ENCODE measurements around the gene FAN1.
A peak's percentile ranks its signal among the peaks of the same experiment; 100 is the strongest.

The FAN1 gene

DNA sequence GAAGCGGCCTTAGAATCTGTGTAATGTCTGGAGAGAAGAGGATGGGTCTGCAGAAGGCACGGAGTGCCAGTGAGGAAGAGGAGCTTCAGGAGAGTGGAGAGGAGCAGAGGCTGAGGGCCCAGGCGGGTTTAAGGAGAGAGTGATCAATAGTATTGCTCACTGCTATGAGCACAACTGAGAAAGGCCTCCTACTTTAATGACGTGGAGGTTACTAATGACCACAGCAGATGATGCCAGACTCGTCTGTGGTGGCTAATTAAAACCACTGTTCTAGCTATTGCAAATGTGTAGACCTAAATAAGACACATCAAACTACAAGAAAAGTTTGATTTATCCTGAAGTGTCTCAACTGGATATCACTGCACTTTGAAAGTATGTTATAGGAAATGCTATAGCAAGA, 54.5 kb downstream of the FAN1 start:
- Histone ChIP-seq H3K36me3 (ENCODE audit: control insufficient read depth, insufficient read depth, low read length) (peaks cover 68% of the 10 kb centered on the region), H3K27ac (ENCODE audit: low read depth, low read length) (no peak overlapping the region)

DNA sequence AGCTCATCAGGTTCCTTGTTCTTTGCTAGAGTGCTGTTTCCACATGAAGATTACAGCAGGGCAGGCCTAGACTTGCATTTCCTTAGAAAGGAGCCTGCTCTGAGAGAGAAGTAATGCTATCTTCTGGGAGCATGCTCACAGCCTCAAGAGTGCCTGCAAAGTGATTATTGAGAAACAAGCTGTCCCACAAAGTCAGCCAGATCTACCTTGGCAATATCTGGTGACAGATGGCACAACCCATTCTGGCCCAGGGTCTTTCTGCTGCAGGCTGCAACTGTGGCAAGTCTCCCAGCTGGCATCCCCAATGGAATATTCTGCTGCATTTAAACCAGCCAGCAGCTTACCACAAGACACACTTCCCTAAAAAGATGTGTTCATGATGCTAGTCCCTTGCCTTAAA, 58.4 kb downstream of the FAN1 start:
- H3K36me3 ChIP-seq (ENCODE audit: control insufficient read depth, insufficient read depth, low read length) = peaks cover 63% of the 10 kb centered on the region
- H3K9me3 ChIP-seq (ENCODE audit: control insufficient read depth, insufficient read depth, low read depth, low read length) = no peaks in the 10 kb centered on the region
- no peak overlapping the region for H3K4me3 ChIP-seq (ENCODE audit: low read depth, low read length)
- H3K4me1 ChIP-seq (ENCODE audit: control insufficient read depth, insufficient read depth, low read length) = no peaks in the 10 kb centered on the region
- H3K27me3 ChIP-seq (ENCODE audit: control insufficient read depth, insufficient read depth, low read length) = no peaks in the 10 kb centered on the region
- H3K27ac ChIP-seq (ENCODE audit: low read depth, low read length) = 0 out of 2 replicates have a peak overlapping the region, but pooled peaks have one; percentile 18
- no peak overlapping the region for H3K9ac ChIP-seq (ENCODE audit: low read length)

More for the DNA sequence above, 54.5 kb downstream of the FAN1 start:
- no peaks in the 10 kb centered on the region for H3K27me3 ChIP-seq (ENCODE audit: control insufficient read depth, insufficient read depth, low read length)
- no peak overlapping the region for H3K9ac ChIP-seq (ENCODE audit: low read length)
- no peaks in the 10 kb centered on the region for H3K4me1 ChIP-seq (ENCODE audit: control insufficient read depth, insufficient read depth, low read length)
- H3K4me3 ChIP-seq (ENCODE audit: low read depth, low read length) = no peak overlapping the region
- no peaks in the 10 kb centered on the region for H3K9me3 ChIP-seq (ENCODE audit: control insufficient read depth, insufficient read depth, low read depth, low read length)

- H3K4me3 ChIP-seq (ENCODE audit: low read depth, low read length) = no peak overlapping the region
- H3K27ac ChIP-seq (ENCODE audit: low read depth, low read length) = 0 out of 2 replicates have a peak overlapping the region, but pooled peaks have one; percentile 18
- H3K9me3 ChIP-seq (ENCODE audit: control insufficient read depth, insufficient read depth, low read depth, low read length) = no peaks in the 10 kb centered on the region
- no peaks in the 10 kb centered on the region for H3K4me1 ChIP-seq (ENCODE audit: control insufficient read depth, insufficient read depth, low read length)
- no peaks in the 10 kb centered on the region for H3K27me3 ChIP-seq (ENCODE audit: control insufficient read depth, insufficient read depth, low read length)
- no peak overlapping the region for H3K9ac ChIP-seq (ENCODE audit: low read length)
- peaks cover 58% of the 10 kb centered on the region for H3K36me3 ChIP-seq (ENCODE audit: control insufficient read depth, insufficient read depth, low read length)
These were observed 58.9 kb downstream of the FAN1 start for GRCh38 chr15:30962659-30963058.

DNA sequence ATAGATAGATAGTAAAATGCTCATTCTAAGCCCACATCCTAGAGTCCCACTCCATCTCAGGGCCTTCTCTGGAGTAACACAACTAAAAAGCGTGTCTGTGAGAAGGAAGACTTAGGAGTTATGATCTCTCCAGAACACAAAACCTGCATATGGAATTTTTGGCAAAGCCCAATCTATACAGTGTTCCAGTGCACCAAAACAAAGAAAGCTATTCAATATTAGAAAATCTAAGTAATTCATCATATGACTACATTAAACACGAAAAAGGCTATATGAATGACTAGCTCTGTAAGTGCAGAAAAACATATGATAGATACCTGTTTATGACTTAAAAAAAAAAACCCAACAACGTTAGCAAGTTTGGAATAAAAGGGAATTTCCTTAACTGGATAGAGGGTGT, 60.0 kb downstream of the FAN1 start:
- H3K36me3 ChIP-seq (ENCODE audit: control insufficient read depth, insufficient read depth, low read length) = peaks cover 52% of the 10 kb centered on the region
- no peaks in the 10 kb centered on the region for H3K27me3 ChIP-seq (ENCODE audit: control insufficient read depth, insufficient read depth, low read length)
- no peaks in the 10 kb centered on the region for H3K9me3 ChIP-seq (ENCODE audit: control insufficient read depth, insufficient read depth, low read depth, low read length)
- no peaks in the 10 kb centered on the region for H3K4me1 ChIP-seq (ENCODE audit: control insufficient read depth, insufficient read depth, low read length)
- no peak overlapping the region for H3K4me3 ChIP-seq (ENCODE audit: low read depth, low read length)
- no peak overlapping the region for H3K9ac ChIP-seq (ENCODE audit: low read length)
- no peak overlapping the region for H3K27ac ChIP-seq (ENCODE audit: low read depth, low read length)

- Histone ChIP-seq H3K4me1 (ENCODE audit: control insufficient read depth, insufficient read depth, low read length) (no peaks in the 10 kb centered on the region), H3K36me3 (ENCODE audit: control insufficient read depth, insufficient read depth, low read length) (peaks cover 33% of the 10 kb centered on the region), H3K4me3 (ENCODE audit: low read depth, low read length) (no peak overlapping the region), H3K27ac (ENCODE audit: low read depth, low read length) (no peak overlapping the region), H3K9ac (ENCODE audit: low read length) (no peak overlapping the region), H3K9me3 (ENCODE audit: control insufficient read depth, insufficient read depth, low read depth, low read length) (no peaks in the 10 kb centered on the region), H3K27me3 (ENCODE audit: control insufficient read depth, insufficient read depth, low read length) (no peaks in the 10 kb centered on the region)
These were observed 66.0 kb downstream of the FAN1 start for GRCh38 chr15:30969724-30970123.

DNA sequence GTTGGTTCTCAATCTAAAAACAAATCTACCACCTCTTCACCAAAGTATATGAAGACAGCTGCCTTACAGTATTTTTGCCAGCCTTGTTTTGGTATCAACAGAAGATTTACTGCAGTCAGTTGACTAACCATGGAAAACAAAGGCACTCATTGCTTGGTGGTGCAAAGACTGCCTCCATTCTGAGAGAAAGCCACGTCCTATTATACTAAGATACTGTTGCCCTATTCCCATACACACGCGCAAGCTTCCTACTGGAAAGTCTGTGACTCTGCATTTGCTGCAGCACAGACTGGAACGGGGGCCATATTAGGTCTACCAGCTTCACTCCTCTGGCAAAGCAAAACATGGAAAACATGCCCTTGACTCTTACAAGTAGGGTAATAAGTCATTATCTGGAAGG, 69.7 kb downstream of the FAN1 start:
- no peak overlapping the region for H3K27ac ChIP-seq (ENCODE audit: low read depth, low read length)
- H3K4me3 ChIP-seq (ENCODE audit: low read depth, low read length) = no peak overlapping the region
- H3K36me3 ChIP-seq (ENCODE audit: control insufficient read depth, insufficient read depth, low read length) = peaks cover 23% of the 10 kb centered on the region
- H3K9me3 ChIP-seq (ENCODE audit: control insufficient read depth, insufficient read depth, low read depth, low read length) = no peaks in the 10 kb centered on the region
- H3K4me1 ChIP-seq (ENCODE audit: control insufficient read depth, insufficient read depth, low read length) = no peaks in the 10 kb centered on the region
- H3K27me3 ChIP-seq (ENCODE audit: control insufficient read depth, insufficient read depth, low read length) = no peaks in the 10 kb centered on the region
- H3K9ac ChIP-seq (ENCODE audit: low read length) = no peak overlapping the region

- Histone ChIP-seq H3K27me3 (ENCODE audit: control insufficient read depth, insufficient read depth, low read length) (no peaks in the 10 kb centered on the region), H3K9me3 (ENCODE audit: control insufficient read depth, insufficient read depth, low read depth, low read length) (no peaks in the 10 kb centered on the region), H3K4me3 (ENCODE audit: low read depth, low read length) (no peak overlapping the region), H3K36me3 (ENCODE audit: control insufficient read depth, insufficient read depth, low read length) (peaks cover 23% of the 10 kb centered on the region), H3K9ac (ENCODE audit: low read length) (no peak overlapping the region), H3K4me1 (ENCODE audit: control insufficient read depth, insufficient read depth, low read length) (no peaks in the 10 kb centered on the region), H3K27ac (ENCODE audit: low read depth, low read length) (no peak overlapping the region)
These were observed 70.4 kb downstream of the FAN1 start for GRCh38 chr15:30974112-30974511.

GRCh38 chr15:30978328-30978727, 74.6 kb downstream of the FAN1 start:
- no peak overlapping the region for H3K9ac ChIP-seq (ENCODE audit: low read length)
- peaks cover 24% of the 10 kb centered on the region for H3K36me3 ChIP-seq (ENCODE audit: control insufficient read depth, insufficient read depth, low read length)
- H3K27me3 ChIP-seq (ENCODE audit: control insufficient read depth, insufficient read depth, low read length) = no peaks in the 10 kb centered on the region

GRCh38 chr15:30979457-30979856, 75.7 kb downstream of the FAN1 start:
- Histone ChIP-seq H3K36me3 (ENCODE audit: control insufficient read depth, insufficient read depth, low read length) (peaks cover 13% of the 10 kb centered on the region), H3K9me3 (ENCODE audit: control insufficient read depth, insufficient read depth, low read depth, low read length) (no peaks in the 10 kb centered on the region), H3K4me3 (ENCODE audit: low read depth, low read length) (no peak overlapping the region), H3K4me1 (ENCODE audit: control insufficient read depth, insufficient read depth, low read length) (no peaks in the 10 kb centered on the region), H3K27ac (ENCODE audit: low read depth, low read length) (no peak overlapping the region), H3K9ac (ENCODE audit: low read length) (no peak overlapping the region), H3K27me3 (ENCODE audit: control insufficient read depth, insufficient read depth, low read length) (no peaks in the 10 kb centered on the region)

More at GRCh38 chr15:30978328-30978727, 74.6 kb downstream of the FAN1 start:
- H3K27ac ChIP-seq (ENCODE audit: low read depth, low read length) = no peak overlapping the region
- H3K4me3 ChIP-seq (ENCODE audit: low read depth, low read length) = no peak overlapping the region
- no peaks in the 10 kb centered on the region for H3K9me3 ChIP-seq (ENCODE audit: control insufficient read depth, insufficient read depth, low read depth, low read length)
- H3K4me1 ChIP-seq (ENCODE audit: control insufficient read depth, insufficient read depth, low read length) = no peaks in the 10 kb centered on the region

GRCh38 chr15:30984118-30984517, 80.4 kb downstream of the FAN1 start:
- no peak overlapping the region for H3K9ac ChIP-seq (ENCODE audit: low read length)
- H3K27ac ChIP-seq (ENCODE audit: low read depth, low read length) = no peak overlapping the region
- H3K36me3 ChIP-seq (ENCODE audit: control insufficient read depth, insufficient read depth, low read length) = peaks cover 30% of the 10 kb centered on the region

DNA sequence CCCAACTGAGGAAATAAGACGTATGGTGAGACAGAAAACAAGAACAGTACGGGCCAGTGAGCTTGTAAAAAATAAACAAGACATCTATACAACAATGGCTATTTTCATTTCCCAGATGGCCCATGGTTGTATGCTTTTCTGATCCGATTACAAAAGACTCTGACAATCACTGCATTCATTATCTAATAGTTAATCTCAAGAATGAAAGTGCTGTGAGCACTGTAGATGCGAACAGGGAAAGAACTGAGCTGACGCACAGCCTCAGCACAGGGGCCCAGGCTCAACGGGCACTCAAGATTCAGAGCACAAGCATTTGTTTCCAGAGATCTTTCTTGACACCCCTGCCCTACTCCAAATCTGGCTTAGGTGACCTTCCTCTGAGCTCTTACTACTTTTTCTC, 80.8 kb downstream of the FAN1 start:
- no peak overlapping the region for H3K4me3 ChIP-seq (ENCODE audit: low read depth, low read length)
- no peak overlapping the region for H3K9ac ChIP-seq (ENCODE audit: low read length)
- no peaks in the 10 kb centered on the region for H3K4me1 ChIP-seq (ENCODE audit: control insufficient read depth, insufficient read depth, low read length)
- peaks cover 30% of the 10 kb centered on the region for H3K36me3 ChIP-seq (ENCODE audit: control insufficient read depth, insufficient read depth, low read length)
- no peaks in the 10 kb centered on the region for H3K9me3 ChIP-seq (ENCODE audit: control insufficient read depth, insufficient read depth, low read depth, low read length)
- H3K27me3 ChIP-seq (ENCODE audit: control insufficient read depth, insufficient read depth, low read length) = no peaks in the 10 kb centered on the region
- no peak overlapping the region for H3K27ac ChIP-seq (ENCODE audit: low read depth, low read length)

More at GRCh38 chr15:30984118-30984517, 80.4 kb downstream of the FAN1 start:
- H3K27me3 ChIP-seq (ENCODE audit: control insufficient read depth, insufficient read depth, low read length) = no peaks in the 10 kb centered on the region
- no peak overlapping the region for H3K4me3 ChIP-seq (ENCODE audit: low read depth, low read length)
- H3K9me3 ChIP-seq (ENCODE audit: control insufficient read depth, insufficient read depth, low read depth, low read length) = no peaks in the 10 kb centered on the region
- no peaks in the 10 kb centered on the region for H3K4me1 ChIP-seq (ENCODE audit: control insufficient read depth, insufficient read depth, low read length)

DNA sequence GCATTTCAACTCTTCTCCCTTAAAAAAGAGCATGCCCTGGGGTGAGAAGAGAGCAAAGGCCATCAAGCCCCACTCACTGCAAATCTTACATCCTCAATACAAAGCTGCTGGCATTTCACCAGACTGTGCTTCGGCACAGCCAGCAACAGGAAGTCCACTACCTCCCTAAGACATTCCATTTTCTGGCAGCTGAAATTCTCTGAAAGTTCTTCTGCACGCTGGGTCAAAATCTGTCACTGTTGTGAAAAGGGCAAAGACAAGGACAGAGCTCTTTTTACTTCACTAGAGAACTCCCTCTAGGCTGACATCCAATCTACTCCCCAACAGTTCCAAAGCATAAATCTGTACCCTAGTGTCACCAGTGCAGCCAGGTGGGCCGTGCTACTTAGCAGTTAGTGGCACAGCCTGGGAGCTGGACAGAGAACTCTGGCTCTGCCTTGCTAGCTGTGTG, 81.4 kb downstream of the FAN1 start:
- H3K36me3 ChIP-seq (ENCODE audit: control insufficient read depth, insufficient read depth, low read length) = peaks cover 30% of the 10 kb centered on the region
- no peak overlapping the region for H3K27ac ChIP-seq (ENCODE audit: low read depth, low read length)
- no peak overlapping the region for H3K4me3 ChIP-seq (ENCODE audit: low read depth, low read length)
- no peak overlapping the region for H3K9ac ChIP-seq (ENCODE audit: low read length)
- no peaks in the 10 kb centered on the region for H3K27me3 ChIP-seq (ENCODE audit: control insufficient read depth, insufficient read depth, low read length)
- no peaks in the 10 kb centered on the region for H3K9me3 ChIP-seq (ENCODE audit: control insufficient read depth, insufficient read depth, low read depth, low read length)
- no peaks in the 10 kb centered on the region for H3K4me1 ChIP-seq (ENCODE audit: control insufficient read depth, insufficient read depth, low read length)

Data from HUES6 (cell line).